Femur (tissue), 1 donor: ENCODE data around the gene SELENOK.
"Not testable (repeated sequence)": the region's sequence is repeated elsewhere in the genome, so short reads cannot be mapped to it uniquely, and the experiment has no call there.

Experiments
- DNase-seq: peaks from one replicate; pipeline ENCODE4 v3.0.0-alpha.2; 2017

SELENOK gene

DNA sequence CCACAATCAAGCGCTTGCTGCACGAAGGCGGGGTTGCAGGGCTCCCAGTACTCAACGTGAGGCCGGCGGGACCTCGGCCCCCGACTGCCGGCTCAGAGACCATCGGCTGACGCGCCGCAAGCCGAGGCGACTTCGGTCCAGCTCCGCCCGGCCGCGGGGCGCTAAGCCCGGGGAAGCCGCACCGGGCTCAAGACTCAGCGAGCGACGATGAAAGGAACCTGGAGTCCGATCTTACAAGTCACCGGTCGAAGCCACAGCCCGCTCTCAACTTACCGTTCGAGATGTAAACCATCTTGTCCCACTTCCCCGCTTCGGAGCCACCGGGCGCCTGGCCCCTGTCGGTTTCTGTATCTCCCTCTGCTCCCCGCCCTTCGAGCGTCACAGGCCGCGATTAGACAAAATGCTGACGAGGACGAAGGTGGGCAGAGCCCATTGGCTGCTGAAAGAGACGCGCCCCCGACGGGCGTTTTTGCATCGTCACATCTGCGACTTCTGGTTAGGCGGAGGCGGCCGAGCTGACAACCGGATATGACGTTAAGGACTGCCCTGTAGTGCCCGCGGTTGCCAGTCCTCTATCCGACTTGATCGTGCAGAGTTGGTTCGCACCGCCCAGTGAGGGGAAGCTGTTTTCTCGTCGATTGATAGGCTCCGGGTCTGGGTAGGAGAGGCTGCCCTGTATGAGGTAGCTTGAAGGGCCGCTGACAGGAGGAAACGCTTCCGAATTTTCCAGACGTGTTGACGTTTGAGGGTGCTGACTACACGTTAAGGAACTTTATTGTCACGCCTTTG, at the start of gene SELENOK:
Gene SELENOK (minus strand): TSS at position 363 of the 789 bp plus-strand sequence.
- DNase-seq: peak; percentile 99

DNA sequence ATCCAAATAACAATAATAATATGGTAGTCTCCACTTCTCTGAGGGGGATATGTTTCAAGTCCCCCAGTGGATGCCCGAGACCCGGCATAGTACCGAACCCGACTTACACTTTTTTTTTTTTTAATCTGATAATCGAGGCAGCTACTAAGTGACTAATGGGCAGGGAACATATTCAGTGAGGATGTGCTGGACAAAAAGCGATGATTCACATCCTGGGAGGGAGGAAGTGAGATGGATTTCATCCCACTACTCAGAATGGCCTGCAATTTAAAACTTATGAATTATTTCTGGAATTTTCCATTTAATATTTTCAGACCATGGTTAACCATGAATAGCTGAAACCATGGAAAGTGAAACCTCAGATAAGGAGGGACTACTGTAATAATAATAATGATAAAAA, 49.5 kb upstream of the SELENOK start:
- DNase-seq: no peak

DNA sequence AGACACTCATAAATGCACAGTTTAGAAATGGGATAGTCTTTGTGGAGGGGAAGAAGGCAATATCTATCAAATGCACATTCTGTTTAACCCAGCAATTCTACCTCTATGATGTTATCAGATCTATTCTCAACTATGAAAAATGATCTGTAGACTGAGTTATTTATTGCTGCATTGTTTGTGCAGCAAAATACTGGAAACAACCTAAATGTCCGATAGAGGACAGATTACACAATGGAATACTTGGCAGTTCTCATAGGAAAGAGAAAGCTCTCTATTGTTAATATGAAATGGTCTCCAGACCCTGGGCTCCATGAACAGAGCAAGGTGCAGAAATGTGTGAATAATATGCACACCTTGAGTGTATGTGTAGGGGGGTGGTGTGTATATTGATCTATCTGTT, 49.0 kb upstream of the SELENOK start:
- DNase-seq: no peak

DNA sequence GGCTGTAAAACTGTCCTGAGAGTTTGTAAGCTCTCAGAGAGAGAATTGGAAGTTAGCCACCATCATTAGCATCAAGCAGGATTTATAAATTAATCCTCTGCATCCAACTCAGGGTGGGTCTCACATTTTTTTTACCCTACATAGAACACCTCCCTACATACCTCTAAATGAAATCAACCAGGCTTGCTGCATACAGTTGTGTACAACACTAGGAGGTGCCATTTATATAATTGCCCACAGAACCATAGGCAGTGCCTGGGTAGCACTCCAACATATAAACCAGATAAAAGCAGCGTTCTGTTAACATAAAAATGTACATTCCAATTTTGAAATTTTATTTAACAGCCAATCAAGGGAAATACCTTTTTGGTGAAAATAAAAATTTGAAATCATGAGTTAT, 48.2 kb upstream of the SELENOK start:
- DNase-seq: no peak

DNA sequence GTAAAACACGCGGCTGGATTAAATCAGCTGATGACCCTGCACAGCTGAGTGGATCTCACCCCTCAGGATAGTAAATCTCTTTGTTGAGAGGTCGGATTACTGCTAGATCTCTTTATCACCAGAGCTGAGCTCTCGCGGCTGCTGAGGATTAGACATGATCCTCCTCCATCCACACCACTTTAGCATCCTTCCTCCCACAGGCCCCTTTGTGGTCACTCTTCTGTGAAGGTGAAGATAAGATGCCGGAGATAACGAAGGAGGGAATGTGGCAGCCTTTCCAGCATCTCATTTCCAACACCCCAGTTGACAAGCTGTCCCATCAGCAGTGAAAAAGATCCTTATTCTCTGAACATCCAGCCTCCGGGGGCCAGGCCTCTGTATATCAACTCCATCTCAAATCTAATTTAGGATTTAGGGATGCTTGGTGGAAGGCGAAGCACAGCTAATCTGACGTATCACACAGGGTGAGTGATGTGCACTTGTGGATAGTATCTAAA, 47.5 kb upstream of the SELENOK start:
- no peak for DNase-seq

DNA sequence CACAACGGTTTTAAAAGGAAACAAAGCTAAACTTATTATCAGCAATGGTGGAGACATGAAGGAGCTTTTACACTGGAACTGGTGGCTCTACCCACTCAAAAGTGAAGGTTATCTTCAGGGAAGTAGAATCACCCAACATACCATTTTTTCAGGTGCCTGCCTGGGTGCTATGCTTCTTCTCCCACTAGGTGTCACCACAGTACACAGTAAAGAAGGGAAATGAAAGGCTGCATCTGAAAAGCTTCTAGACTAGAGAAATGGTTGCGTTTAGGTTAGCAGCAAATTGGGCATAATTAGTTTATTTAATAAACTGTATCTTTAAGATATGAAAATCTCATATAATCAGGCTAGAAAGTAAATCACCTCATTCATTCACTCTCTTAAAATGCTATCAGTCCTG, 47.0 kb upstream of the SELENOK start:
- DNase-seq: peak; percentile 34

DNA sequence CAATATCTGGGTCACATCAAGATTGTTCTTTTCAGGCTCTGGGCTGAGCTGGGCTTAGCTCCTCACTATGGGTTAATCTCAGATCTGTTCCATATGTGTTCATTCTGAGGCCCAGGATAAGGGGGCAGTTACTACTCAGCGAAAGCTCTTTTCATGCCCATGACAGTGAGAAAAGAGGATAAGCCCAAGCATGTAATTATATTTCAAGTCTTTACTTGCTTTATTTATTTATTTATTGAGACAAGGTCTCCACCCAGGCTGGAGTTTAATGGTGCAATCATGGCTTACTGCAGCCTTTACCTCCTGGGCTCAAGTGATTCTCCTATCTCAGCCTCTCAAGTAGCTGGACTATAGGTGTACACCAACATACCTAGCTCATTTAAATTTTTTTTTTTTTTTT, 44.7 kb upstream of the SELENOK start:
- DNase-seq: no peak

DNA sequence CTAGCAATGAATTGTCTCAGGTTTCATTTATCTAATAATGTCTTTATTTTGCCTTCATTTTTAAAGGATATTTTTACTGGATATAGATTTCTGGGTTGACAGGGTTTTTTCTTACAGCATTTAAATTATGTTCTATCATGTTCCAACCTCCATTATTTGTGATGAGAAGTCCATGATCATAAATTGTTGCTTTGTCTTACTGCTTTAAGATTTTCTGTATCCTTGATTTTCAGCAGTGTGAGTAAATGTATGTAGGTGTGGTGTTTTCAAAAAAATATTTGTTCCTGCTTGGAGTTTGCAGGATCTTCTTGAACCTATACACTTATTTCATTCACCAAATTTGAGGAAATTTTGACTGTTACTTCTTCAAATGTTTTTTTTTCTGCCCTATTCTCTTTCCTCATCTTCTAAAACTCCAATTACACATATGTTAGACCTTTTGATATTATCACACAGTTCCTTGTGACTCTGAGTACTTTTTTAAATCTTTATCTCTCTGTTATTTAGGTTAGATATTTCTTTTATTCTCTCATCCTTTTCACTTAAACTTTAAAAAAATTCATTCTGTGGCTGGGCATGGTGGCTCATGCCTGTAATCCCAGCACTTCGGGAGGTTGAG, 43.7 kb upstream of the SELENOK start:
- no peak for DNase-seq

DNA sequence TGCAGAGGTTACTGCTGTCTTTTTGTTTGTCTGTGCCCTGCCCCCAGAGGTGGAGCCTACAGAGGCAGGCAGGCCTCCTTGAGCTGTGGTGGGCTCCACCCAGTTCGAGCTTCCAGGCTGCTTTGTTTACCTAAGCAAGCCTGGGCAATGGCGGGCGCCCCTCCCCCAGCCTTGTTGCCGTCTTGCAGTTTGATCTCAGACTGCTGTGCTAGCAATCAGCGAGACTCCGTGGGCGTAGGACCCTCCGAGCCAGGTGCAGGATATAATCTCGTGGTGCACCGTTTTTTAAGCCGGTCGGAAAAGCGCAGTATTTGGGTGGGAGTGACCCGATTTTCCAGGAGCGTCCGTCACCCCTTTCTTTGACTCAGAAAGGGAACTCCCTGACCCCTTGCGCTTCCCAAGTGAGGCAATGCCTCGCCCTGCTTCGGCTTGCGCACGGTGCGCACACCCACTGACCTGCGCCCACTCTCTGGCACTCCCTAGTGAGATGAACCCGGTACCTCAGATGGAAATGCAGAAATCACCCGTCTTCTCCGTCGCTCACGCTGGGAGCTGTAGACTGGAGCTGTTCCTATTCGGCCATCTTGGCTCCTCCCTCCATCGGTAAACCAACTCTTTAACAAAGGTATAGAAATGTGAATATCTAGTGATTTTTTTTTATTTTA, 35.7 kb upstream of the SELENOK start:
- DNase-seq: not testable (repeated sequence)

DNA sequence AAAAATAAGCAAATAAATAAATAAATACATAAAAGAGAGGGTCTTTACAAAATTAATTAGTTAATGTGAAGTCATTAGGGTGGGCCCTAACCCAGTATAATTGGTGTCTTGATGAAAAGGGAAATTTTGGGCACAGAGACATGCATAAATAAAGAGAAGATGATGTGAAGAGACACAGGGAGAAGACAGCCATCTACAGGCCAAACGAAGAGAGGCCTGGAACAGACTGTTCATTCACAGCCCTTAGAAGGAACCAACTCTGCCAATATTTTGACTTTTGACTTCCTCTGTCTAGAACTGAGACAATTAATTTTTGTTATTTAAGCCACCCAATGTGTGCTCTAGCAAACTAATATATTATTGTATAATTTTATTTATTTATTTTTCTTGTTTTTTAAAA, 29.6 kb upstream of the SELENOK start:
- no peak for DNase-seq

DNA sequence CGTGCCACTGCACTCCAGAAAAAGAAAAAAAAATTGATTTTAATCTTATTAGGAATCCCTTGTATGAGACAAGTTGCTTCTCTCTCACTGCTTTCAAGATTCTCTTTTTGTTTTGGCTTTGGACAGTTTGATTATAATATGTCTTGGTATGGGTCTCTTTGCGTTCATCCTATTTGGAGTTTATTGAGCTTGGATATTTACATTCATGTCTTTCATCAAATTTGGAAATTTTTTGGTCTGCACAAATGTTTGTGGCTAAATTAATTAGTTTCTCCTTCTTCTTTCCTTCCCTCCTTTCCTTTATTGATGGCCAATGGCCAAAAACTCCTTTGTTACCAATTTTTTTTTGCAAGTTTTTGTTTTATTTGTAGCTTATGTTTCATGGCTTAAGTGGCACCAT, 28.1 kb upstream of the SELENOK start:
- DNase-seq: no peak

DNA sequence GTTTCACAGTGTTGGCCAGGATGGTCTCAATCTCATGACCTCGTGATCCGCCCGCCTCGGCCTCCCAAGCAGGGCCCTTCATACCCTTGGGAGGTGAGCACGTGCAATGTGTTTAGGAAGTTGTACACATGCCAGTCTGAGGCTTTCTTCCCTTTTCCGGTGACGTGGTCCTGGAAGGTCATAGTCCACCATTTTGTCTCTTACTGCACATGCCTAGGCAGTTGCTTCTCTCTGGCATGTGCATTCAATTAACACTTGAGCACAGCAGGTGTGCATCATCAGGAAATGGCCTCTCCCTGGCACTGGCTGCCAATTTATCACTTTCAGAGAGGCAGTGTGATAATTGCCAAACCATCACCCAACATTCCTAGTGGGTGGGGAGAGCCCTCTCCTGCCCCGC, 21.7 kb upstream of the SELENOK start:
- DNase-seq: no peak

DNA sequence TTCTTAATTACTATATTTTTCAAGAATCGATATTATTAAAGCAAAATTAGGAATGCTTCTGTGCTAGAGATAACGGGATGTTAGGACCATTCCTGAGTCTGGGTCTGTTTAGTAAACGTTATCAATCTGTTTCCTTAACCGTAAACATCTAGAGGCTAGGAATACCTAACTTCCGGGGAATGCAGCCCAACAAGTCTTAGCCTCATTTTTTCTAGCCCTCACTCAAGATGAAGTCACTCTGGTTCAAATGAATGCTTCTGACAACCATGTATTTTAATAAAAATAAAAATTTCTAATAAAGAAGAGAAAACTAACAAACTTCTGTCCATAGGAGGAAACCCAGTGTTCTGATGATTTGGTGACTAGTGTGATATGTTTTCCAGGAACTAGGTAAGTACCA, 11.1 kb upstream of the SELENOK start:
- no peak for DNase-seq

DNA sequence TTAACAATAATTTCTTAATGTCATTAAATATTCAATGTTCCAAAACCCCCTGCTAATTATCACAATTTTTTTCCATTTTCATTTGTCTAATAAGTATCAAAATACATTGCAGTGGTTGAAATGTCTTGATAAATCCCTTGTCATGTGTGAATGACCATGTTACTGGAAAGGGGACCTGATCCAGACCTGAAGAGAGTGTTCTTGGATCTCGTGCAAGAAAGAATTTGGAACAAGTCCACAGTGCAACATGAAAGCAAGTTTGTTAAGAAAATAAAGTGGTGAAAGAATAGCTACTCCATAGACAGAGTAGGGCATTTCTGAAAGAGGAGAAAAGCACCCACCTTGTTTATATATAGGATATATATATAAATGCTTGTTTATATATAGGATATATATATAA, 10.4 kb upstream of the SELENOK start:
- DNase-seq: no peak

DNA sequence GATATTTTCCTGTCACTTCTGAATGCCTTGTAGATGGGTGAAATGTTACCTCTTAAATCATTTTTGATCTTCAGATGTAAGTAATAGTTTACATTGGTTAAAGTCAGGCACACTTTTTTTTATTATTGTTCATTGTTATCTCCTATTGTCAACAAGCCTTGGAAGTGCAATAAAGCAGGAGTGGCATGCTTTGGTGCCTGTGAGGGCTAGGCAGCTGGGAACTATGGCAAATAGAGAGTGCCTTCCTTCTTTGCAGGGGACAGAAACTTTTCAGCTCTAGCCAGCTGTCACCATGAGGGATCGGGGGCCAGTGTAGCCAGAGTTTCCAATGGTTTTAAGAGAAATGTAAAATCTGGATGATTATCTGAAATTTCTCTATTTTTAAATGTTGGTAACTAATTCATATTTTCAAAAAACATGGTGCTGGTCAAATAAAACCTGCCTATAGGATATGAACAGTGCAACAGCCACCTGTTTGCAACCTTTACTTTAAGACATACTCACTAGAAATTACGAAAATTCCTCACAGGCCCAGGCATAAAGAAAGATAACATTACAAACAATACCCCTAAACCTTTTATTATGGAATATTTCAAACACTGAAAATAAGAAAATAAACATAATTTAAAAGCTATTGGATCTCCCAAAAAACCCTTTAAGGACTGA, 9.1 kb upstream of the SELENOK start:
- DNase-seq: no peak

DNA sequence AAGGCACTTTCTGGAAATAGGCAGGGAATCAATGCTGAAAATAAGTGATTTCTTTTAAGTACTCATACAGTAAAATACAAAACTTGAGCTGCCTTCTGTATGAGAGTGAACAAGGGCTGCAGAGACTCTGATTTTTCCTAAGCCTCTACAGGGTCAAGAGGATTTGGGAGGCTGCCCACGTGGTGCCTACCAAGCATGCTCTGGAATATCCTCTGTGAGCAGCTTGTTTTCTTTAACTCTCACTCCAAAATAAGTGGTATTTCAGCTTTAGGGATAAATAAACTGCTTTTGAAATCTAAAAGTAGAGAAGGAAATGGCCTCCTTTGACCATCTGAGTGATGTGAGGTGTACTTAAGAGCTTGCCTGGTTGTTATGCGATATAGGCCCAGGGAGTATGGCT, 8.1 kb upstream of the SELENOK start:
- DNase-seq: no peak

DNA sequence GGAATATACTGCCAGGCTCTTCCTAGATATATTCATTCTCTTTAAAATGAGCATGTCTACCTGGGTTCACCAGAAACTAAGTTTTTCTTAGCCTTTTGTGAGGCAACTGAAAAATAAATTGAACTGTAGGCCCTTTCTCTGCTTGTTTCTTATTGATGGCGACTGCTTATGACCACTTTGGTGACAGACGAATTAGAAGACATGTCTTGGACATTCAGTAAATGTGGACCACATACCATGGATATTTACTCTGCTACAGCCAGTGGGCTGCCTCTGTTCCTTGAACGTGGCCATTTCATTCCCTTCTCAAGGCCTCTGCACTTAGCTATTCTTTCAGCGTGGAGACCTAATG, 603 bp upstream of the SELENOK start:
- no peak for DNase-seq

DNA sequence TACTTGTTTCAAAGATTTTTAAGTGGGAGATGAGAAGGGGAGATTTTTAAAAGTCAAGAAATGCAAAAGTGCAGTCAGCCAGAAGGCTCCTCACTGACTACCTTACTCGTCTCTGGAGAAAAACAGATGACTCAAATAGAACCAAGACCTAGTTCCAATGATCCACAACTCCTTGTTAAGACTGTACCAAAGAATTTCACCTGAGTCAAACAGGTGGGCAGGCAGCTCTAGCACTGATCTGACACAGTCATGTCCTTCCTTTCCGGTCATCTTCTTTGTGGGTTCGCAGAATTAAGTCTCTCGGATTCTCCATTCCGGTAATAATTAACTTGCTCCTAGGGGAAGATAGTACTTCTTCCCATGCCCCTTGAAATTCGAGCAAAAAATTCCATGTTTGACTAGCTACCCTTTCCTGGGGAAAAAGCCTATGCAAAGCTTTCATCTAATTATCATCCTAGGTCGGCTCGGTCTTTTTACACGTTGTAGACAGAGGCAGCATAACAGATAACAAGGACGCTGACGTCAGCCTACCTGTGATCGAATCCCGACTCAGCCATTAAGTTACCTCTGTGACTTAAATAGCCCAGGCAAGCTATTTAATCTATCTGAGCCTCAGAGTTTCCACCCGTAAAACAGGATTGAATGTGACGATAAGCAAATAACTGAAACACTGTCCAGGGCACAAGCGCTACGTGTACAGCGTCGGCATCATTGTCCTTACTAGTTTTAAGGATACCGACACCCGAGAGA, 758 bp downstream of the SELENOK start:
- no peak for DNase-seq

DNA sequence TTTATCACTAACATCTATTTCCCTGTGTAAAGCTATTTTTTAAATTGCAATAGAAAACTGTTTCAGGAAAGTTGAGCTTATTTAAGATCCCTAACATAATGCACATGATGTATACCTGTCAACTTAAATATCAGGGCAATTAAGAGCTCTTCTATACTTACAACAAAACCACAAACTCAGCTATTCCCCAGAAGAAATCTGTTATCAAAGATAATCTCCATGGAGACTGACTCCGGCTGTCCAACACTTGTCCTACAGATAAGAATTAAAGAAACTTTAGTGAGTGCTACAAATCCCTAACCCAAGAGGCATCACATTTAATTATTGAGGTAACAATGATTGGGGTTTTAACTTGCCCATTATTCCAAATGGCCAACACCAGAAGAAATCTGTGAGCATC, 3.4 kb downstream of the SELENOK start:
- DNase-seq: no peak

DNA sequence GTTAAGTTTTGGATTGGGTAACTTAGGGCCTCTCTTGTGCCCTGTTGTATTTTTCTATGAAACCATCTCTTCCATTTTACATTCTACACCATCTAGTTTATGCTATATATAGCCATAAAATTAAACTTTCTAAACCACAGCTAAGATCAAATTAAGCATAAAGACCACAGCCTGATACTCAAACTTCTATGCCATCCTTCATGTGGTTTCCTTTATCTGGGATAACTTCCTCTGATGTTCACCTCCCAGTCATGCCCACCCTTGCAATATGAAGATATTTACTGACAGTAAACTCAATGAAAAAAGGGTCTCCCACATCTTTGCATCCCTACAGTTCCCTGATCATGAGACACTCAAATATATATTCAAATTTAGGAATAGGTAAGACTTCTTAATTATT, 4.2 kb downstream of the SELENOK start:
- no peak for DNase-seq

DNA sequence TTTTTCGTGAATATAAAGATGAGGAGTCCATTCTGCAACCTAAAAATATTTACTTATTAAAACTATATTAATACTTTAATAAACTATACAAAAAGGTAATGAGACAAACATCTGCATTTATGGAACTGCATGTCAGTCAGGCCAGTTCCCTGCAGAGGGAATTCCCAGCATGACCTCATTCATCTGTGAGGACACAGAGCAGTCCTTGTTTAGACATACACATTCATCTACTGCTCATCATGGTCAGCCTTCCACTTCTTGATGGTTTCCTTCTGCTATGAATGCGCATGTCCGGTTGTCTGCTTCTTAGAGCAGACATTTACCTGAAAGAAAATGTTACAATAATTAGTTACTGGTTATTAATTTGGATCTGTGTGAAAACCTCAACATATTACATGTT, 6.4 kb downstream of the SELENOK start:
- no peak for DNase-seq

DNA sequence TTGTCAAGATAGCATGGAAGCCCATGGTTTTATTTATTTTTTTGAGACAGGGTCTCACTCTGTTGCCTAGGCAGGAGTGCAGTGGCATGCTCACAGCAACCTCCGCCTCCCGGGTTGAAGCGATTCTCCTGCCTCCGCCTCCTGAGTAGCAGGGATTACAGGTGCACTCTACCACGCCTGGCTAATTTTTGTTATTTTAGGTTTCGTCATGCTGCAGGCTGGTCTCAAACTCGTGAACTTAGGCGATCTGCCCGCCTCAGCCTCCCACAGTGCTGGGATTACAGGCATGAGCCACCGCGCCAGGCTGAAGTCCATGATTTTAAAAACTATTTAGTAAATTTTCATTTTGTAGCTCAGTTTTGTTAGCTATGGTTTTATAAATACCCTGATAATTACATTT, 7.0 kb downstream of the SELENOK start:
- no peak for DNase-seq

DNA sequence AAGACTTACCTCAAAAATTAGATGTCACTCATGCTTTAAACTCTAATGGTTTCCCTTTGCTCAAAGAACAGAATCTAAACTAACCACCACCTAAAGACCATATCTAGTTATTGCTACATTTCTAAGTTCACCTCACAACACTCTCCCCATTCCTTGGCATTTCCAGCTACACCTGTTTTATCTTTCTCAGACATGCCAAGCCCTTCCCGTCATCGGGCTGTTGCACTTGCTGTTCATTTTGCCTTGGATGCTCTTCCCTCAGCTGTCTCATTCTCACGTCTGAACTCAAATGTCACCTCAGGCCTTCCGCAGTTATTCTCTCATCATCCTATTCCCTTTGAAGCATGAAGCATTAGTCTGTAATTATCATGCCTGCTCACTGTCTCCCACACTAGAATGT, 8.7 kb downstream of the SELENOK start:
- DNase-seq: no peak
